Muscle of arm (tissue), 12 donors: Measurements from ENCODE around the gene NAB1. TPM values are rescaled to one million over a fixed set of nuclear protein-coding genes. Genes with fewer than 3 reads are reported as not detected.

Experiments
- DNase-seq: peaks from one replicate; pipeline ENCODE4 v3.0.0-alpha.2; 2013
- polyA plus RNA-seq, 12 donors: library from polyadenylated mRNA; unstranded; fragments of 120-200 nt; gene quantifications; one replicate each; pipeline ENCODE4 v1.2.1, GENCODE V29; 2013; ENCODE audit not compliant: insufficient read length in 12 of 12

Gene NAB1
- polyA plus RNA-seq, 12 donors = 50.9 to 84.2 (median 67.2) TPM; not detected in 1

- no peak for DNase-seq
Observed at GRCh38 chr2:190666895-190667294, 18.0 kb downstream of the NAB1 start.

DNA sequence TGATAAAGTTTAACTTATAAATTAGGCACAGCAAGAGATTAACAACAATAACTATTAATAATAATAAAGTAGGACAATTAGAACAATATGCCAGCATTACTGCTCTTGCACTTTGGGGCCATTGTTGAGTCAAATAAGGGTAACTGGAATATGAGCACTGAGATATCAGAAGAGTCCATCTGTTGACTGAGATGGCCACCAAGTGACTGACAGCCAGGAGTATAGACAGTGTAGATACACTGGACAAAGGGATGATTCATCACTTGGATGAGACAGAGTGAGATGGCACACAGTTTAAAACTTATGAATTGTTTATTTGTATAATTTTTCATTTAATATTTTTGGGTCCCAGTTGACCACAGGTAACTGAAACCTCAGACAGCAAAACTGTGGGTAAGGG is 20.0 kb downstream of the NAB1 start:
- DNase-seq = no peak

DNA sequence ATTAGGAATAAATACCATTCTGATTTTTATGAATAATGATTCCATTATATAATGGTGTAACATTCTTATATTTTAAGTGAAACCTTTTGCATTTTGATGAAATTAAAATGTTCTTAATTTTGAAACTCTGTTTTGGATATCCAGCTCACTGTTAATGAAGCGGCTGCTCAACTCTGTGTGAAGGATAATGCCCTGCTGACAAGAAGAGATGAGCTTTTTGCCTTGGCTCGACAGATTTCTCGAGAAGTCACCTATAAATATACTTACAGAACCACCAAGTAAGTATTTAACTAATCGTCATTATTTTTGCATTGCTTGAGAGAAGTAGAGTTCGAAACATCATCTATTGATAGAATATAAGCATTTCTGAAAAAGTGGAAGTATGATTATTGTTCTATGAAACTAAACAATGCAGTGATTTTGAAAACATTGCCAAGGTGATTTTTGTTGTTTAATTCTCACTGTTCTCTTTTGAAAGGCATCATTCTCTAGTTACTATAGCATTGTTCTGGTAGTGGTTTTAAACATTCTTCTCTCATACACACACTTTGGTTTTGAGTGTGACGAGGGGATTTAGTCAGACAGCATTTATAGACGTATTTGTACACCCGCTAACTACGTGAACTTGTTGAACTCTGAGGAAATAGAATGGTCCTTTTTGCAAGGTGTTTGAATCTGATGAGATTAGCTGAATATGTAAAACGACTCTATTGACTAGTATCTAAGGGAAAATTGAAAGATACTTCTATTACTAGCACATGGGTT is 21.5 kb downstream of the NAB1 start:
- no peak for DNase-seq

DNA sequence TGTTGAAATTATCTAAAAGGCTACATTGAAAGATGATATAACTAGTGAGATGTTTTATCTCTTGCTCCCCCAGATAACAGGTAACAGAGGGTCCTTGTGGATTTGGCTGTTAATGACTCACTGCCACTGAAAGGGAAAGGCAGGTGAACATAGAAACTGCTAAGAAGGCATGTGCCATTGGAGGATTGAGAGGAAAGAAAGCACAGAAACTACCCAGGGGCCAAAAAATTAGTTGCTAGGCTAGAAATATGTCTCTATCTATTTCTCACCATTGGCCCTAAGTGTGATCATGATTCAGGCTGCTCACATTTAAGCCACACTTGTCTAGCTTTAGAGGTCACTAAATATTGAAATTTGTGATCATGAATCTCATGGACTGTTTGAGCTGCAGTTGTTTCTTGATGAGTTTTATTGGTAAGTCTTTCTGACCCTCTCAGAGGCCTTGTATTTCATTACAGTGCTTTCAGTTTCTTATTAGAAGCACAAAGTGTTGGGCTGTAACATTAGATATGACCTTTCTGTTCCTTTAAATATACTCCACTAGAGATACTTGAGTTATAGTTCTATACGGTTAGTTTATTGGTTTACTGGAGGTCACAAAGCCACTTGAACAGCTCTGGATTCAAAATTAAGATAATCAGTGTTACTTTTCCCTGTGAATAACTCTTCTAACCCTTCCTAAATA is 26.2 kb downstream of the NAB1 start:
- DNase-seq = no peak

- DNase-seq = no peak
Observed at GRCh38 chr2:190677255-190677654, 28.4 kb downstream of the NAB1 start.

DNA sequence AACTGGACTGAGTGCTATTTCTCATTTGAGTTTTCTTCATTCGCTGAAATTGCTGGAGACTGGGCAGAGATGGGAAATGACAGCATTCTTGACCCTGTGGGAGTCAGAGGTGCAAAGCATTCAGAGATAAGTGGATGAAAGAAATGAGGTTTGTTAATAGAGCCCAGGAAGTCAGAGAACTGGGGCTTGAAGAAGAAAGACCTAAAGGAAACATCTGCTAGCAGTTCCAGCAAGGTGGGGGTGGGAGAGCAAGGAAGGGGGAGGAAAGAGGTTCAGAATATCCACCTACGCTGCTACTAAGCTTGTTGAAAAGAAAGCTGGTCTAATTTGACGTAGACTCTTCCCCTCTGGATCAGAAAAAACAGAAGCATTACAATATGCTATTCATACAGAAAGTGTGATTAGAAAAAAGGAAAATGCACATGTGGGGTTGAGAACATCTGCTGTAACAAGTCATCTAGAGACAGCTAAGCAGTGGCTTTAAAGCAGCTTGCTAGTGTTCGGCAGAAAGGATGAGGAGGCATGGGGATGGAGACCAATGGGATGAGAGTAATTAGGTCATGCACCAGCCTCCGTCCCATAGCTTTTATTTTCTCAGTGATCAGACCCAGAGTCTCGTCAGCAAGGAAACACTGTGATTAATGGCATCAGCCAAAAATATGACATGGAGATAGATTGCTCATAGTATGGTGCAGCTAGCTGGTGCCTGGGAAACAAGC is 29.7 kb downstream of the NAB1 start:
- no peak for DNase-seq

GRCh38 chr2:190679391-190679790 is 30.5 kb downstream of the NAB1 start:
- DNase-seq = no peak

GRCh38 chr2:190679813-190680591 is 31.1 kb downstream of the NAB1 start:
- DNase-seq = no peak

- no peak for DNase-seq
Observed at GRCh38 chr2:190682168-190682567, 33.3 kb downstream of the NAB1 start.

DNA sequence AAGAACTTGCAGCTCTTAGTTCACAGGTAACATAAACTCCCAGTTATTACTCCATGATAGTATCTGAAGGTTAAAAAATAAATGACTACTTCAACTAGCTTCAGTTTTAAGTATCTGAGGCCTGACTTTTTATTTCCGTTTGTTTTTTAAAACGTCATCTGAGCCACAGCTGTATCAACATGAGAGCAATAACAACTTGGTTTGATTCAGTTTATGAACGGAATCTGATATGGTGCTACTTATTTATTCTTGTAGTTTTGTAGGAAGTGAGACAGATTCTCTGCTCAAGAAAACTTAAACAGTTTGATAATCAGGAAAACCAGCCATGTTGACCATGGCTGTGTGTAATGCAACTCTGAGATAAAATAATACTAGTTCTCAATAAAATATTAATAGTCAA is 34.9 kb downstream of the NAB1 start:
- DNase-seq = no peak

DNA sequence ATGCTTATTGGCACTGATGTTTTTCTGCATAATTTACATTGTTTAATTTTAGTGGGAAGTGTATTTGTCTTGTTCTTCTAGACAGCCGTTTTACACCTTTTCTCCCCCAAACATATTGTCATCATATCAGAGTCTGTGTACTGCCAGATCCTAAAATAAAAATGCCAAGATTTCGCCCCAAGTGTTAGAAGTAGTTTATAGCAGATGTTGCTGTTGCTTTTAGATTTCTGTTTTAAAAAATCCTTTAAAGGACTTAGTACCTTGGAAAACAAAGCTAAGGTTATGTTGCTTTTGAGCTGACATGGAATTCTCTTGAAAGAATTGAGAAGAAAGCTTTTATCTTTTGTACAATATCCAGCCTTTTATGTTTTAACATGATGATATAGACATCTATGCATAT is 36.0 kb downstream of the NAB1 start:
- DNase-seq = no peak

- no peak for DNase-seq
Observed at GRCh38 chr2:190685333-190685732, 36.5 kb downstream of the NAB1 start.

DNA sequence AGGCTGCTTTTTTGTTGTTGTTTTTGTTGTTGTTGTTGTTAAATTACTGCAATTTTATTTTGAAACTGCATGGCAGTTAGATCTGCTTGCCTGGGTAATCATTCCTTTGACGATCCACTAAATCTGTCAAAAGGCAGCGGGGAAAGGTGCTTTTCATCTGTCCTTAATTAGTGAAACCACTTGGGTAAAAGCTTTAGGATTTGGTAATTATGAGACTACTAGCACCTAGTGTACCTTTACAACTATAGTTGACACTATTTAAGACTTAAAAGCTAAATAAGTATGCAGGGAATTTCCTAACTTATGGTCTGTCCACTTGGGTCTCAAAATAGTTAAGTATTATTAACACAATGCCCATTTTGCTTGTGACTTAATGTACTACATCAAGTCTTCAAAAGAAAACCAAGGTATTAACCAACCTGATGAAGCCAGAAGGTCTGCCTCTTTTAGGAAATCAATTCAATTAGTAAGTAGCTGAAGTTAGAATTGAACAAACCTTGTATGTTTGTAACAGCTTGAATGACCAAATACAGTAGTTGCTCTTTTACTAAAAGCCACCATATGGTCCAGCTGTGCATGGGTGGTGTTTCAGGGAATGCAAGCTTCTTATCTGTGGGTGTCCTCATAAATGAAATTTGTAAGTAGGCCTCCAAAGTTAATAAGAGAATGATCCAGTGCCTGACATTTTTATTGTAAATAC is 44.8 kb downstream of the NAB1 start:
- no peak for DNase-seq

GRCh38 chr2:190694479-190694878 is 45.6 kb downstream of the NAB1 start:
- no peak for DNase-seq

- DNase-seq = no peak
Observed at GRCh38 chr2:190695739-190696138, 46.9 kb downstream of the NAB1 start.

- no peak for DNase-seq
Observed at GRCh38 chr2:190696792-190697398, 48.0 kb downstream of the NAB1 start.

DNA sequence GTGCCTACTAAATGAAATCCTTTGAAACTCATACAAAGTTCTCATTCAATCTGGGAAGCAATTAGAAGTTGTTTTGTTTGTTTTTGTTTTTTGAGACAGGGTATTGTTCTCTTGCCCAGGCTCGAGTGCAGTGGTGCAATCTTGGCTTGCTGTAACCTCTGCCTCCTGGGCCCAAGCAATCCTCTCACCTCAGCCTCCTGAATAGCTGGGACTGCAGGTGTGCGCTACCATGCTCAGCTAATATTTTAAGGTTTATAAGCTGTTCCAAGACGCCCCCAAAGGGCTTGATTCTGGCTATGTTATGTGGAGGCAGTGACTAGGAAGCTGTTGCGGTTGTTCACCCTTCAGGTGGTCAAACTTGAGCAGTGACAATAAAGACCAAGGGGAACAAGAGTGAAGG is 48.5 kb downstream of the NAB1 start:
- DNase-seq = no peak

- DNase-seq = no peak
Observed at GRCh38 chr2:190698895-190699294, 50.0 kb downstream of the NAB1 start.

DNA sequence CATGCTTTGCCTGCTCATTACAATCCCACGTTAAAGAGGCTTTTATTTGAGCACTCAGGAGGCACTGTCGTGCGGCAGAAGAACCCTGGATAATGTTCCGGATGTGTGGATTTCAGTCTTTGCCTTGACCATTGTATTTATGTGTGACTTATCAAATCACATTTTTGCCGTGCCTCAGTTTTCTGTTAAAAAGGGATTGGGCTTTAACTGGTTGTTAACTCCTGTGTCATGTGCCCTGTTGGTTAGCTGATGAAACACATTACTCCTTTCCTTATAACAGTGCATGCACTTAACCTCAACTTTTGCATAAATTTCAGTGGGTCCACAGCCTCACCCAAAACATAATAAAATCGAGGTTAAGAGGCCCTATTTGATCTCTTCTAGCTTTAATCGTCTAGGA is 52.7 kb downstream of the NAB1 start:
- DNase-seq = no peak

DNA sequence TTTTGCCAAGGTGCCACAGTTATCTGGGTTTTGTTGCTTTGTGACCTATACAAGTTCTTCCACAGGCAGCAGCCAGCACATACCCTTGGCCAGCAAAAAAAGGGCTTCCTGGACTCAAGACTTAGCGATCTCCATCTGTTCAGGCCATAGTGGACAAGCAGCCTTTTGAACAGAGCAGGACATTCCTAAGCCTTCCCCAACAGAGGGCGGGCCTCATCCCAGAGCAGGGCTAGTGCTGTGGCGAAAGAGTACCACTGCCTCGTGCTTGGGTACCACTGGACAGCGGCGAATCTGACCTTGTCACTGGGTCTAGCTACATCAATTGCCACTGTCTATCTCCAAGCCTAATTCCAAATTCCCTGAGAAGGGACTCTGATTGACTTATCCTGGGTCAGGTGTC is 56.4 kb downstream of the NAB1 start:
- DNase-seq = no peak

DNA sequence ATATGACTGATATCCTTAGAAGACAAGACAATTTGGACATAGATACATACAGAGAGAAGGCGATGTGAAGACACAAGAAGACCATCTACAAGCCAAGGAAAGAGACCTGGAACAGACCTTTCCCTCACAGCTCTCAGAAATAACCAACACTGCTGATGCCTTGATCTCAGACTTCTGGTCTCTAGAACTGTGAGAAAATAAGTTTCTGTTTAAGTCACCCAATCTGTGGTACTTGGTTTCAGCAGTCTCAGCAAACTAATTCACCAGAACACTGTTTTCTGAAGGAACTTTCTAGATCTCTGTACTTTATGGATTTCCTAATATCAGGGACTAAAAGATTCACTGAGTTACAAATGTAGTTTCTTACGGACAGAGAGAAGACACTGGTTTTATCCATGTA is 58.8 kb downstream of the NAB1 start:
- no peak for DNase-seq
